Measurements from ENCODE around the gene CPVL.

The CPVL gene

GRCh38 chr7:29090836-29091601, 55.3 kb downstream of the CPVL start:
- no peak for TF ChIP-seq CTCF (conservative IDR thresholded peaks at IDR 0.05; ENCODE audit: control insufficient read depth, insufficient read depth, low read depth, low read length)
- DNase-seq (ENCODE audit: low read depth): no peak
- H3K4me3 ChIP-seq (ENCODE audit: control insufficient read depth, low read depth, low read length): peak overlapping the region; percentile 10

GRCh38 chr7:29090151-29090805, 56.1 kb downstream of the CPVL start:
- no peak for DNase-seq (ENCODE audit: low read depth)
- H3K4me3 ChIP-seq (ENCODE audit: control insufficient read depth, low read depth, low read length): no peak overlapping the region
- TF ChIP-seq CTCF (conservative IDR thresholded peaks at IDR 0.05; ENCODE audit: control insufficient read depth, insufficient read depth, low read depth, low read length): no peak

- H3K4me3 ChIP-seq (ENCODE audit: control insufficient read depth, low read depth, low read length): no peak overlapping the region
- no peak for DNase-seq (ENCODE audit: low read depth)
- no peak for TF ChIP-seq CTCF (conservative IDR thresholded peaks at IDR 0.05; ENCODE audit: control insufficient read depth, insufficient read depth, low read depth, low read length)
Measured at GRCh38 chr7:29087840-29088170, 58.5 kb downstream of the CPVL start.

GRCh38 chr7:29086545-29086944, 59.8 kb downstream of the CPVL start:
- no peak overlapping the region for H3K4me3 ChIP-seq (ENCODE audit: control insufficient read depth, low read depth, low read length)
- TF ChIP-seq CTCF (conservative IDR thresholded peaks at IDR 0.05; ENCODE audit: control insufficient read depth, insufficient read depth, low read depth, low read length): no peak
- no peak for DNase-seq (ENCODE audit: low read depth)

GRCh38 chr7:29084832-29085231, 61.5 kb downstream of the CPVL start:
- no peak for TF ChIP-seq CTCF (conservative IDR thresholded peaks at IDR 0.05; ENCODE audit: control insufficient read depth, insufficient read depth, low read depth, low read length)
- no peak for DNase-seq (ENCODE audit: low read depth)
- H3K4me3 ChIP-seq (ENCODE audit: control insufficient read depth, low read depth, low read length): no peak overlapping the region

GRCh38 chr7:29080803-29081202, 65.5 kb downstream of the CPVL start:
- TF ChIP-seq CTCF (conservative IDR thresholded peaks at IDR 0.05; ENCODE audit: control insufficient read depth, insufficient read depth, low read depth, low read length): no peak
- no peak overlapping the region for H3K4me3 ChIP-seq (ENCODE audit: control insufficient read depth, low read depth, low read length)
- no peak for DNase-seq (ENCODE audit: low read depth)
